DND-41 (cell line): ENCODE measurements around the gene IL1RL1.

ENCODE experiments used
- CTCF ChIP-seq: IDR thresholded peaks from 2 replicates; pipeline ENCODE4 v1.5.1; 2012; ENCODE audit warnings: borderline replicate concordance, low read length, moderate library complexity, mild to moderate bottlenecking; ENCODE audit not compliant: poor library complexity, severe bottlenecking; ENCODE audit errors: extremely low read depth
- EZH2 ChIP-seq: IDR thresholded peaks from 3 replicates; pipeline ENCODE4 v1.6.1; 2012; ENCODE audit warnings: borderline replicate concordance, low read depth, mild to moderate bottlenecking, moderate library complexity, low read length, inconsistent platforms; ENCODE audit not compliant: severe bottlenecking

- TF ChIP-seq CTCF (no peak), EZH2 (no peak)
Measured at GRCh38 chr2:102294802-102295489, 16.4 kb upstream of the IL1RL1 start.
